IMR-90 (cell line): ENCODE results near the gene ST6GALNAC3. TPM values are rescaled to one million over a fixed set of nuclear protein-coding genes. Genes with fewer than 3 reads are reported as not detected.

ENCODE experiments used
- ATAC-seq: fragments of 200-7000 bp; cut with Tn5 transposase; 2 replicates; pipeline ENCODE4 v1.9.1; 2020; ENCODE audit warnings: low read depth, mild to moderate bottlenecking, moderate library complexity
- BruUV-seq: library from RNA; stranded (reverse); fragments of 400-500 nt; replicated peaks from 2 replicates; lab custom pipeline; 2021; lab: Mats Ljungman, UMichigan
- CTCF ChIA-PET: fragments of 300-600 bp; formaldehyde crosslinking; extraction: SDS; loops from one replicate; lab custom pipeline; 2021; ENCODE audit warnings: antibody characterized with exemption; lab: Yijun Ruan, JAX
- POLR2A ChIA-PET: fragments of 300-600 bp; sonication (Branson Sonifier 250); formaldehyde crosslinking; loops from one replicate; lab custom pipeline; 2022; ENCODE audit warnings: antibody characterized with exemption; ENCODE audit not compliant: unreplicated experiment; lab: Charles Lee
- DNase-seq: peaks from one replicate; pipeline ENCODE4 v3.0.0; 2013
- H2AFZ ChIP-seq: replicated peaks from 2 replicates; pipeline ENCODE3; 2013; ENCODE audit warnings: low read length, mild to moderate bottlenecking; ENCODE audit not compliant: poor library complexity
- H2AK5ac ChIP-seq: 2 replicates; pipeline ENCODE4 v1.6.1; 2013; ENCODE audit warnings: low read depth, low read length, inconsistent platforms
- H2AK9ac ChIP-seq: replicated peaks from 2 replicates; pipeline ENCODE3; 2013; ENCODE audit warnings: mild to moderate bottlenecking, low read depth, low read length, moderate library complexity; ENCODE audit not compliant: poor library complexity
- H2BK120ac ChIP-seq: 2 replicates; pipeline ENCODE4 v1.6.1; 2013; ENCODE audit warnings: low read depth, low read length, inconsistent platforms
- H2BK15ac ChIP-seq: 3 replicates; pipeline ENCODE4 v1.6.1; 2013; ENCODE audit warnings: low read depth, low read length, inconsistent platforms
- H2BK20ac ChIP-seq: 2 replicates; pipeline ENCODE4 v1.6.1; 2013; ENCODE audit warnings: low read depth, mild to moderate bottlenecking, inconsistent platforms, low read length, moderate library complexity
- H2BK5ac ChIP-seq: 2 replicates; pipeline ENCODE4 v1.6.1; 2013; ENCODE audit warnings: mild to moderate bottlenecking, low read depth, low read length, inconsistent platforms; ENCODE audit not compliant: poor library complexity, severe bottlenecking
- H3K14ac ChIP-seq: replicated peaks from 2 replicates; pipeline ENCODE4 v1.6.1; 2013; ENCODE audit warnings: low read depth, low read length, inconsistent platforms
- H3K18ac ChIP-seq: 2 replicates; pipeline ENCODE4 v1.6.1; 2013; ENCODE audit warnings: low read depth, low read length, control low read depth
- H3K23ac ChIP-seq: 2 replicates; pipeline ENCODE4 v1.6.1; 2013; ENCODE audit warnings: low read depth, low read length, inconsistent platforms
- H3K27ac ChIP-seq: 2 replicates; pipeline ENCODE4 v1.5.1; 2013; ENCODE audit warnings: mild to moderate bottlenecking, control low read depth, low read length; ENCODE audit not compliant: insufficient read depth
- H3K27me3 ChIP-seq: 2 replicates; pipeline ENCODE4 v1.6.1; 2013; ENCODE audit warnings: low read length; ENCODE audit not compliant: control insufficient read depth, insufficient read depth
- H3K36me3 ChIP-seq: 2 replicates; pipeline ENCODE4 v1.6.1; 2013; ENCODE audit warnings: low read length, mixed read lengths; ENCODE audit not compliant: control insufficient read depth, insufficient read depth
- H3K4ac ChIP-seq: 2 replicates; pipeline ENCODE4 v1.6.1; 2013; ENCODE audit warnings: low read depth, low read length, inconsistent platforms
- H3K4me1 ChIP-seq: 2 replicates; pipeline ENCODE4 v1.6.1; 2013; ENCODE audit warnings: low read length, mixed read lengths; ENCODE audit not compliant: control insufficient read depth, insufficient read depth
- H3K4me2 ChIP-seq: 2 replicates; pipeline ENCODE4 v1.6.1; 2013; ENCODE audit warnings: low read depth, mild to moderate bottlenecking, control low read depth, low read length, moderate library complexity
- H3K4me3 ChIP-seq: 2 replicates; pipeline ENCODE4 v1.5.1; 2013; ENCODE audit warnings: low read depth, mild to moderate bottlenecking, control low read depth, low read length, moderate library complexity; ENCODE audit not compliant: insufficient read depth
- H3K56ac ChIP-seq: 2 replicates; pipeline ENCODE4 v1.6.1; 2013; ENCODE audit warnings: low read length, inconsistent platforms; ENCODE audit not compliant: insufficient read depth; ENCODE audit errors: extremely low read depth
- H3K79me1 ChIP-seq, 2 experiments: 2 replicates each; pipeline ENCODE4 v1.6.1; 2013; ENCODE audit warnings: low read length in 2 of 2, inconsistent platforms in 1 of 2, low read depth in 1 of 2
- H3K9ac ChIP-seq: 2 replicates; pipeline ENCODE4 v1.6.1; 2013; ENCODE audit warnings: low read depth, low read length, control low read depth
- H3K9me1 ChIP-seq: 2 replicates; pipeline ENCODE4 v1.6.1; 2013; ENCODE audit warnings: low read length, inconsistent platforms; ENCODE audit not compliant: insufficient read depth
- H3K9me3 ChIP-seq: 2 replicates; pipeline ENCODE4 v1.6.1; 2013; ENCODE audit warnings: low read length; ENCODE audit not compliant: control insufficient read depth, insufficient read depth
- H4K20me1 ChIP-seq: 2 replicates; pipeline ENCODE4 v1.6.1; 2013; ENCODE audit warnings: low read length, inconsistent platforms; ENCODE audit not compliant: insufficient read depth
- H4K5ac ChIP-seq: 2 replicates; pipeline ENCODE4 v1.6.1; 2013; ENCODE audit warnings: mild to moderate bottlenecking, low read depth, low read length, control low read depth
- H4K8ac ChIP-seq, 2 experiments: 2 replicates each; pipeline ENCODE4 v1.6.1; 2013; ENCODE audit warnings: low read depth in 2 of 2, low read length in 2 of 2, control low read depth in 1 of 2, inconsistent platforms in 1 of 2
- H4K91ac ChIP-seq: 2 replicates; pipeline ENCODE4 v1.6.1; 2013; ENCODE audit warnings: low read depth, low read length, inconsistent platforms; ENCODE audit not compliant: insufficient read depth
- CEBPB ChIP-seq: IDR thresholded peaks from 2 replicates; pipeline ENCODE4 v1.6.1; 2012; ENCODE audit warnings: low read depth, low read length, improper control_type of control experiment
- RAD21 ChIP-seq: IDR thresholded peaks from 2 replicates; pipeline ENCODE4 v1.6.1; 2012; ENCODE audit warnings: low read length, improper control_type of control experiment
- RFX5 ChIP-seq: IDR thresholded peaks from 2 replicates; pipeline ENCODE4 v1.8.0; 2012; ENCODE audit warnings: low read depth, mild to moderate bottlenecking, low read length, moderate library complexity
- SMC3 ChIP-seq: fragments of 150-350 bp; IDR thresholded peaks from 2 replicates; pipeline ENCODE4 v1.6.1; 2016; ENCODE audit warnings: low read depth, mild to moderate bottlenecking, antibody characterized with exemption, low read length, moderate library complexity
- WGBS, 2 experiments: methylation state at CpG; one replicate each; pipeline versions ENCODE4 v1.1.5 to v1.1.7; 2013; ENCODE audit warnings: missing lambda C conversion rate in 2 of 2; ENCODE audit not compliant: insufficient read length in 1 of 2; ENCODE audit errors: extremely low coverage in 2 of 2; 5-methylcytosine and 5-hydroxymethylcytosine counted together
- dilution Hi-C: fragments of 300-500 bp; cut with HindIII; formaldehyde crosslinking; loops from one replicate; pipeline ENCODE4 v1.14.3; 2018; ENCODE audit warnings: low sequenced_read_pairs; ENCODE audit not compliant: unreplicated experiment
- in situ Hi-C: fragments of 300-500 bp; cut with MboI; formaldehyde crosslinking; loops from 3 replicates; pipeline ENCODE4 v1.14.3; 2019; ENCODE audit warnings: low sequenced_read_pairs, inconsistent platforms, mixed read lengths
- intact Hi-C: fragments of 100-400 bp; cut with micrococcal nuclease; formaldehyde crosslinking; loops from 2 replicates; pipeline ENCODE4 v1.10.0; 2022
- polyA plus RNA-seq, 3 experiments: library from polyadenylated mRNA; depleted of rRNA; stranded (reverse); fragments of >200 nt; gene quantifications; 2 replicates each; pipeline ENCODE4 v1.2.3, GENCODE V29; 2012; ENCODE audit warnings: low replicate concordance in 1 of 3
- total RNA-seq: library from RNA; depleted of rRNA; stranded (reverse); fragments of >200 nt; gene quantifications from 2 replicates; pipeline ENCODE4 v1.2.3, GENCODE V29; 2012

Gene ST6GALNAC3
- total and polyA plus RNA-seq, 2 of the 4 experiments (the other 2 are of a cell fraction): 0.65 to 1.3 TPM

GRCh38 chr1:76611770-76612445 lies 537.4 kb downstream of the ST6GALNAC3 start:
- TF ChIP-seq SMC3 (no peak), CEBPB (no peak), RFX5 (no peak), RAD21 (no peak)
- H2AK9ac ChIP-seq: no peak overlapping the region
- no peak overlapping the region for H2BK20ac ChIP-seq
- 0 out of 2 replicates have a peak, but pooled peaks cover 1% of the 10 kb centered on the region for H3K9me3 ChIP-seq
- no peak overlapping the region for H4K8ac ChIP-seq
- no peaks in the 10 kb centered on the region for H3K27me3 ChIP-seq
- intact Hi-C loops (no loop called here), dilution Hi-C loops (no loop called here), in situ Hi-C loops (no loop called here)
- ChIA-PET POLR2A (no interaction called here), CTCF (no interaction called here)
- no peaks in the 10 kb centered on the region for H3K9me1 ChIP-seq
- H2AFZ ChIP-seq: no peak overlapping the region
- no peaks in the 10 kb centered on the region for H3K79me1 ChIP-seq
- no peaks in the 10 kb centered on the region for H4K20me1 ChIP-seq
- H3K4me3 ChIP-seq: no peak overlapping the region
- no peak overlapping the region for H2BK5ac ChIP-seq
- H3K4me2 ChIP-seq: no peak overlapping the region
- no peak overlapping the region for H2AK5ac ChIP-seq
- H4K91ac ChIP-seq: no peak overlapping the region
- no peak overlapping the region for H3K14ac ChIP-seq
- no TSS peak for BruUV-seq
- no peak overlapping the region for H2BK120ac ChIP-seq
- H3K56ac ChIP-seq: no peak overlapping the region
- H3K18ac ChIP-seq: no peak overlapping the region
- H4K5ac ChIP-seq: no peak overlapping the region
- H3K36me3 ChIP-seq: no peaks in the 10 kb centered on the region
- H3K27ac ChIP-seq: no peak overlapping the region
- no peak for DNase-seq
- H3K23ac ChIP-seq: no peak overlapping the region
- no CpG with 5 or more reads among the region's 5 CpGs for WGBS, 2 experiments
- no peaks in the 10 kb centered on the region for H3K4me1 ChIP-seq
- H2BK15ac ChIP-seq: no peak overlapping the region
- H3K9ac ChIP-seq: no peak overlapping the region
- no peak for ATAC-seq
- H3K4ac ChIP-seq: no peak overlapping the region
